H1 (cell line): ENCODE measurements around the gene LRATD1. TPM values are rescaled to one million over a fixed set of nuclear protein-coding genes. Genes with fewer than 3 reads are reported as not detected.

Experiments
- BRCA1 ChIP-seq: IDR thresholded peaks from 2 replicates; pipeline ENCODE4 v1.6.1; 2012; ENCODE audit warnings: low read depth, low read length, improper control_type of control experiment
- CBX5 ChIP-seq: fragments of 300-800, 300-1000 bp; sonication (generic); IDR thresholded peaks from 2 replicates; pipeline ENCODE4 v1.7.1; 2016; ENCODE audit warnings: antibody characterized with exemption, low read length, low read depth
- RFX5 ChIP-seq: IDR thresholded peaks from 2 replicates; pipeline ENCODE4 v1.6.1; 2011; ENCODE audit warnings: low read depth, low read length, improper control_type of control experiment, borderline replicate concordance
- polyA plus RNA-seq, 7 experiments: library from polyadenylated mRNA; depleted of rRNA in 3 of 7; stranded (reverse) in 5 of 7; unstranded in 2 of 7; fragments of >200 nt in 5 of 7; fragments of 200-250 nt in 2 of 7; gene quantifications; 1 replicate in 5 of 7; 2 replicates in 1 of 7; 4 replicates in 1 of 7; pipeline versions ENCODE4 v1.2.1 to v1.2.3, GENCODE V29; 2011 to 2013; ENCODE audit warnings: missing spikeins in 2 of 7, mixed read lengths in 2 of 7
- total RNA-seq: library from RNA; stranded (reverse); fragmentation: NEBNext Ultra II Directional; extraction: Animal tissue kit (Norgen Biotek cat#: 25700); gene quantifications from 2 replicates; pipeline ENCODE4 v1.2.1, GENCODE V29; 2021

The LRATD1 gene
- total and polyA plus RNA-seq, 2 of the 8 experiments (the other 6 are each of a cell fraction or from before 2014, with no cell fraction given): 1.2 to 2.3 TPM

GRCh38 chr2:14673351-14673875 lies 40.9 kb downstream of the LRATD1 start (continued):
- TF ChIP-seq BRCA1: no peak
- TF ChIP-seq CBX5: no peak
- no peak for TF ChIP-seq RFX5
